Fibroblast of mammary gland (primary cell): ENCODE measurements around the gene TMEM88.

Source experiments
- DNase-seq: peaks from one replicate; pipeline ENCODE4 v3.0.0-alpha.2; 2010; ENCODE audit warnings: low read depth
- H3K4me3 ChIP-seq: 2 replicates; pipeline ENCODE4 v1.5.1; 2011; ENCODE audit warnings: low read depth, mild to moderate bottlenecking, low read length, moderate library complexity; ENCODE audit not compliant: control insufficient read depth
- CTCF ChIP-seq: conservative IDR thresholded peaks from 2 replicates; pipeline ENCODE4 v1.5.1; 2011; ENCODE audit warnings: low read depth, low read length, inconsistent platforms; ENCODE audit not compliant: control insufficient read depth, insufficient read depth

TMEM88 gene

GRCh38 chr17:7894866-7895265 lies 40.0 kb downstream of the TMEM88 start:
- no peak overlapping the region for H3K4me3 ChIP-seq
- DNase-seq, result no peak
- no peak for TF ChIP-seq CTCF

GRCh38 chr17:7897090-7897489 lies 42.2 kb downstream of the TMEM88 start:
- H3K4me3 ChIP-seq, result no peak overlapping the region
- DNase-seq, result no peak
- TF ChIP-seq CTCF, result no peak

- H3K4me3 ChIP-seq, result no peak overlapping the region
- peak; percentile 66 for TF ChIP-seq CTCF
- DNase-seq, result peak; percentile 79
These were observed 42.9 kb downstream of the TMEM88 start for GRCh38 chr17:7897773-7898172.

GRCh38 chr17:7903154-7904103 lies 48.6 kb downstream of the TMEM88 start:
- TF ChIP-seq CTCF, result no peak
- H3K4me3 ChIP-seq, result no peak overlapping the region
- no peak for DNase-seq
